HG02763 (cell line): Measurements from ENCODE around the gene FGD2.
"Not testable (repeated sequence)": the region's sequence is repeated elsewhere in the genome, so short reads cannot be mapped to it uniquely, and the experiment has no call there.

Experiments
- ATAC-seq: cut with Tn5 transposase; IDR thresholded peaks from one replicate; pipeline ENCODE4 v1.9.1; 2021; ENCODE audit warnings: mild to moderate bottlenecking, moderate library complexity; ENCODE audit not compliant: unreplicated experiment

Gene FGD2

DNA sequence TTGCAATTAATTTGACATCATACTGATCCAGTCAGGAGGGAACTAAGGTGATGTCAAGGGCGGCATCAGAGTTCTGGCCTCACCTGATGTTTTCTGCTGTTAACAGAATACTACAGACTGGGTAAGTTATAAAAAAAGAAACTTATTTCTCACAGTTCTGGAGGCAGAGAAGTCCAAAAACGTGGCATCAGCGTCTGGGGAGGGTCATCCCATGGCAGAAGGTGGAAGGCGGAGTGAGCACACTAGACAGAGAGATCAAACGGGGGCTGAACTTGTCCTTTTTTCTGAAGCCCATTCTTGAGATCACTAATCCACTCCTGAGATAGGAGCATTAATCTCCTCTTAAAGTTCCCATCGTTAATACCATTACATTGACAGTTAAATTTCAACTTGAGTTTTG lies 16.2 kb upstream of the FGD2 start:
- no peak for ATAC-seq

DNA sequence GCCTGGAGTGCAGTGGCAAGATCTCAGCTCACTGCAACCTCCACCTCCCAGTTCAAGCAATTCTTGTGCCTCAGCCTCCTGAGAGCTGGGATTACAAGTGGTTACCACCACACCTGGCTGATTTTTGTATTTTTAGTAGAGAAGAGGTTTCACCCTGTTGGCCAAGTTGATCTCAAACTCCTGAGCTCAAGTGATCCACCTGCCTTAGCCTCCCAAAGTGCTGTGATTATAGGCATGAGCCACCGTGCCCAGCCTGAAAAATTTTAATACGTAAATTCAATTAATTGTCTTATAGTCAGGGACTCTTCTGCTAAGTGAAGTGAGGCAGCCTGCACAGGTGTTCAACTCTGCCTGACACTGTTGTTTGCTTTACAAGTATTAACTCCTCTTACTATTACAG lies 15.1 kb upstream of the FGD2 start:
- not testable (repeated sequence) for ATAC-seq

DNA sequence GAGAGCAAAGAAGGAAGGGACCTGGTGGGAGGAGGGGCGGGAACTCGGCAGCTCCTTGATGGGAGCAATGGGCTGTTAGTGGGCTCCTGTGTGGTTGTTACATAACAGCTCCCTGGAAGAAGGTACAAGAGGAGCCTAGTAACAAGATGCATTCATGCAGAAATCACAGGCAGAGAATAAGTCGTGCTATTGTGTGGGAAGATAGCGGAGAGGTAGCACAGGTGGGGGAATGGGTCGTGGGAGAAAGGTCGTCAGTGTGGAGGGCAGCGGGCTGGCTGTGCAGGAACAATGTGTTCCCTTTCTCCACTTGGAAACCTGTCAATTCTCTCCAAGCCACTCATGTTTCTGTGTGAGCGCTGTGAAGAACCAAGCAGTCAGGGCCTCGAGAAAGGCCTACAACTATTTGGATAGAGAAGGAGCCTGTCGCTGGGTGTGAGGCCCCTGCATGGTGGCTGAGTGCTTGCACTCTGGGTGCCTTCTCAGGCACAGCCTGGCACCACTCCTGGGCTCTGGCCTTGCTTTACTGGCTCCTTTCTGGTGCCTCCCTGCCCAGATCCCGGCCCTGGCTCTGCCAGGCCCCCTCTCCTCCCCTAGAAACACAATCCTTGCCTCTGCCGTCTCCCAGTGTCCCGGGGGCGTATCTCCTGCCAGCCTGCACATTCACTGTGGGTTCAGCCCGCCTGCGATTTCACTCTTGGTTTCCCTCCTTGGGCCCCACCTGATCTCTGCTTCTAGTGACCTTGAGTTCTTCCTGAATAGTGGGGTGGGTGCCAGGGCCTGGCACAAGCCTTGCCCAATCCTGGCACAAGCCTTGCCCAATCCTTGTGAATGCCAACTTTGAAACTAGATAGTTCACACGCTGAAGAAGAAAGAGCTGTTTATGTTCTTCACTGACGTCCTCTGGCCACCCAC lies 7.4 kb upstream of the FGD2 start:
- no peak for ATAC-seq

DNA sequence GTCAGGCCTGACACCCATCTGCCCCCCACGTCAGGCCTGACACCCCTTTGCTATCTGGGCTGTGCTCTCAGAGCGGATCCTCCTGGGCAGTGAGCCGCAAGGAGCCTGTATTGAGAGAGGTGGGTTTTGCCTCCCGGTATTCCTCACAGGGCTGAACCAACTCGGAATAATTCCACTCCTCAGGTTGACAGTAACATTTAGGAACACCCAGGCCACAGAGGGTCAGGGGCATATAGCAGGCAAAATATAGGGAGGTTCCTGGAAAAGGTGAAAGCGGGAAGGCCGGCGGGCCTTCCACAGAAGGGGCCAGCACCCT lies 6.8 kb upstream of the FGD2 start:
- ATAC-seq, result no peak

DNA sequence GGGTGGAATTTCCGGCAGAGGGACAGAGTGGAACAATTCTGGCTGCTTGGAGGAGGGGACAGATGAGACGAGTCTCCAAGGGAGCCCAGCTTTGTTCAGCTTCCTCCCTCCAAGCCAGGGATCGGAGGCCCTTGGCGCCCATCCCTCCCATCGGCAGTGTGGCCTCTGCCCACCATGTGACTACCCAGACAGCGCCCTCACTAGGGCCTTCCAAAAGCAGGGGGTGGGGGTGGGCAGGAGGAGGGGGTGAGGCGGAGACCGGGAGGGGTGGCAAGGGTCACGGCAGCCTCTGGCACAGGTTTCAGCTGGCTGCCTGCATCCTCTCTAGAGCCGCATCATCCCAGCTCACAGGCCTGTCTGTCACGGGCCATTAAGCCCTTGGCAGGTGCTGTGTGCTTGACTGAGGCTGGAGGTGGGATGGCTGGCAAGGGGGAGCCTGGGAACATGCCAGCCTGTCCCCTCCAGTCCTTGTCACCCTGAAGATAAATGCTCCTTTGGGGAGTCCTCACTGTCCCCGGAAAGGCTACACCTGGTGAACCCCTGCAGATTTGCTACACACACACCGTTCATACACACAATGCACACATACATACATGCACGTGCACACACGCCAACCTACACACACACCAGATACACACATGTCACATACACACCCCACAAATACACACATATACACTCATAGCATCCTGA lies 6.2 kb upstream of the FGD2 start:
- no peak for ATAC-seq

DNA sequence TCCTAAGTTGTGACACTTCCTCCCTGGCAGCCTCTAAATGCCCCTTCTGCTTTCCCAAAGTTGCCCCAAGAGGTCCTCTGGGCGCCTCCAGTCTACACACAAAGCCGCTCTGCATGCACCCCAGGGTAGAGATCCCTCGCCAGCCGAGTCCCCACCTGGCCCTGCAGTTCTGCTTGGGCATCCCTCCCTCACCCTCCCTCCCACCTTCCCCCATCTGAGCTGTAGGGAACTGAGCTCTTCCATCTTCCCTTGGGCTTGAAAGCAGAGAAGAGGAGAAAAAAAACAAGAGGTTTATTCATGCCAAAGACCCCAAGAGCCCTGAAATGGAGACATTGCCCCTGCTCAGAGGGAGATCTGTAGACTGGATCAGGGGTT lies 5.7 kb upstream of the FGD2 start:
- no peak for ATAC-seq

DNA sequence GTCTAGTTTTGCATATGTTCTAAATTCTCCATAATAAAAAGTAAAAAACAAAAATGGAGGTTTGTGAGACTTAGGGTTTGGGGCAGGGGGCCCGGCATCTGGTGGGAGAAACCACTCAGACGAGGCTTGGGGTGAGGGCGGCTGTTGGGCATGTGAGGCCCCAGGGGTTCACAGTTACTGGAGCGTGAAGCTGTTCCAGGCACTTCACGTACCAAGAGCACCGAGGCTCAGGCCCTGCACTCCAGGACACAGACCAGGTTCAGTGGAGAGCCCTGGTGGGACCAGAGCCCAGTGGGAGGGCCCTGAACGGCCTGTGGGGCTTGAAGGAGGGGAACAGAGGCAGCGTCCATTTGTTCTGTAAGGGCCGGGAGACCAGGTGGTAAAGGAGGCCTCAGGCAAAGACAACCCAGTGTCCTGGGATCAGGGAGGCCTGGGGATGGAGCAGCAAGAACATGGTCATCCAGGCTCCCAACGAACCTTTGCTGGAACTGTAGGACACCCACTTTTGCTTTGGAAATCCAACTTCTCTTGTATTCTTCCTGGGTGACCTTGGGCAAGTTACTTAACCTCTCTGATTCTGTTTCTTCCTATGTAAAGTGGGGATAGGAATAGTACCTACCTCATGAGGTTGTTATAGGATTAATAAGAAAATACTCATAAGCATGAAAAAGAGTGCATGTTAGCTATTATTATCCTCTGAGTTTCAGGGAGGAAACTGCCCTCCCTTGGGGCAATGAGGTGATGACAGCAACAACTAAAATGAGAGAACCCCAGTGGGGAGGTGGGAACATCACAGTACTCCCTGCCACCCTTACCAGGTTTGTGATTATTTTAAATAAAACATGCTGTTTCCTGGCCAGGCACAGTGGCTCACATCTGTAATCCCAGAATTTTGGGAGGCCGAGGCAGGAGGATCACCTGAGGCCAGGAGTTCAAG lies 1.1 kb upstream of the FGD2 start:
- no peak for ATAC-seq

DNA sequence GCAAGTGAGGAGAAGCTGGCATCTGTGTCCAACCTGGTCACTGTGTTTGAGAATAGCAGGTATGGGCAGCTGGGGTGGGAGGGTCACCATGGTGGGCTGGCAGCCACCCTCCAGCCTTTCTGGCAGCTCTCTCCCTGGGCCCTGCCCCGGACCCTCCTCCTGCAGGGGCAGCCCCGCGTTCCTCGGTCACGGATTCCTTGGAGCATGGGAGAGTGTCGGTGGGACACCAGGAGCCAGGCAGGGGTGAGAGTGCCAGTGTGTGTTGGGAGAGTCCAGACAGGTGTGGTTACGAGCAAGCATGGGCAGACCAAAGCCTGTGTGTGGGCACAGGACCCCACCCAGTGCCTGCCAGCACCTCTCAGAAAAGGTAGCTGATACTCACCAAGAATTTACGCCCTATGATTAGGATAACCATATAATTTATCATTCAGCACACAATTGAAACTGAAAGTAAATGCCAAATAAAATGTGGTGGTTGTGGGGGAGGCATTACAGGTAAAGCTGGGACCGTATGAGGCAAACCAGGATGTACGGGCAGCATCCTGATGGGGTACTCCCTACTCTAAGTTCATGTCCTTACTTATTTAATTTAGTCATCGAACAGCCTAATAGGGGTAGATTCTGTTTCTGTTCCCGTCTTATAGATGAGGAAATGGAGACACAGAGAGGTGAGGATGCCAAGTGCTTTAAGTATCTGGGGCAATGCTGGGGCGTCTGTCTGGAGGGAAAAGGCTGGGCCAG lies 542 bp downstream of the FGD2 start:
- ATAC-seq, result no peak

DNA sequence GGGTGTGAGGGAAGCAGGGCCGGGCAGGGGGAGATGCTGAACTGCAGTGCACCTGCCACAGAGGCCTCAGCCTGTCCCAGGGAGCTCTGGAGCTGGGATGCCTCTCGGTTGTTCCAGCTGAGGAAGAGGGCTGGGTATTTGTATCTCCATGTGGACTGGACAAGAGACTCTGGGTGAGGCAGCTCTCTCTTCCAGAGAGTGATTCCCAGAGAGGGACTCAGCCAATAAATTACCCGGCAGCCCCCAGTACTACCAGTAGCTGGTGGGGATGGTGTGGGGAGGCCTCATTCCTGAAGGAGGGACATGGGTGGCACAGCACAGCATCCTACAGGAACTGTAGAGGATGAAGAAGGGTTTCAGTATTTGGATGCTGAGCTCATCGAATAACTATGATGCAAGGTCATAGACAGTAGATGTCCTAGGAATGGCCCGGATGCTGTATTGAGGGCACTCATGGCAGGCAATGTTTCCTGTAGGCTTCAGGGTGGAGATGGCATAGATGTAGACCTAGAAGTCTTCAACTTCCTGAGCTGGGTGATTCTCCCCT lies 1.4 kb downstream of the FGD2 start:
- ATAC-seq, result no peak

DNA sequence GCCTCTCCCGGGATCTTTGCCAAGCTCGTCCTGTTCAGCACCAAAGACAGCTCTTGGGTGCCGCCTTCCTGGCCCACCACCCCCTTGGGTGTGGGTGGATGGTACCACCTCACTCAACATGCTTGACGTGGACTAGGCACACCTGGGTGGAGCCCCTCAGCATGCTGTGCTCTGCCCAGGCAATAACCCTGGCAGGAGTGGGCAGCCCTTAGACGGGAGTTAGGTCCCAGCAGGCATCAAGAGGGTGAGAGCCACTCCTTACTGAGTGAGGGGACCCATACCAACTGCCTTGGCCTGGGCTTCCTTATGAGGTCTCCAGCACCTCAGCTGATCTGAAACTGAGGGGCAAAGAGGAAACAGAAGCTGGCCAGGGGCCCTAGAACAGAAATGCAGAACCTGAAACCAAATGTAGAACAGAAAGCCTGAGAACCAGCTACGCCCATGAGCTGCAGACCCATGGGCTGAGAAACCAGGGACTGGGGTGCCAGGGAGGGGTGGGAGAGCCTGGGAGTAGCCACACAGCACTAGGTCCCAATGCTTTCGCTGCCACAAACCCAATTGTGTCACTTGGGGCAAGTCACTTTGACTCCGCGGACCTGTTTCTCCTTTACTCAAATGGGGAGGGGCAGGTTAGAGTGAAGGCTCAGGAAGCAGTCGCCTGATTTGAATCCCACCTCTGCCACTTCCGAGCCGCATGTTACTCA lies 2.0 kb downstream of the FGD2 start:
- ATAC-seq, result no peak

DNA sequence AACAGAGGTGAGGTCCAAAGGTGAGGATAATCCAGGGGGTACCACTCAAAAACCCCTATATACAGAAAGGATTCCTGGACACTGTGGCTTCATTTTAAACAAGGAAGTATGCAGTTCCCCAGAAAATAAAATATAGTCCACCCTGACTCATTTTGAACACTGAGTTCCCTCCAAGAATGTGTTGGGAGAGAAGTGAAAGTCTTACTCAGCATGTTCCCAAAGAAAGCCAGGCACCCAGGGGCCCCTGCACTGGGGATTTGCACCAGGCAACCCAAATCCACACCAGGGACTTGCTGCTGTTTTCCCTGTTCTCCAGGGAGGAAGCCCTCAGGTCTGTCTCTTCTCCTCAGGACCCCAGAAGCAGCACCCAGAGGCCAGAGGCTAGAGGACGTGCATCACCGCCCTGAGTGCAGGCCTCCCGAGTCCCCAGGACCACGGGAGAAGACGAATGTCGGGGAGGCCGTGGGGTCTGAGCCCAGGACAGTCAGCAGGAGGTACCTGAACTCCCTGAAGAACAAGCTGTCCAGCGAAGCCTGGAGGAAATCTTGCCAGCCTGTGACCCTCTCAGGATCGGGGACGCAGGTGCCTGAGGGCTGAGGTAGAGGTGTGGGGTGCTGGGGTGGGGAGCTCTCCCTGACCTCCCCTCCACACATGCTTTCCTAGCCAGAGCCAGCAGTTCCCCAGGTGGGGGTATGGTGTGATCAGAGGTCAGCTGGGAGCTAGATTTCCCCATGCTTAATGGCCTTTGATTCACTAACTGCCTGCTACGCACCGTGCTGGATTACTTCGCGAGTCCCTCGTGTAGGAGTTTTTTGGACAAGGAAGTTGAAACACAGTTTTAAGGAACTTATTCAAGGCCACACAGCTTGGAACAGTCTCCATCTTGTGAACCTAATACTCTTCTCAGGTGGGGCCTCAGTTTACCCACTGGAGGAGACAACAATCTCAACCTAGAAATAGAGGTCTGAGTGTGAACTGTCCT lies 3.3 kb downstream of the FGD2 start:
- ATAC-seq, result no peak

DNA sequence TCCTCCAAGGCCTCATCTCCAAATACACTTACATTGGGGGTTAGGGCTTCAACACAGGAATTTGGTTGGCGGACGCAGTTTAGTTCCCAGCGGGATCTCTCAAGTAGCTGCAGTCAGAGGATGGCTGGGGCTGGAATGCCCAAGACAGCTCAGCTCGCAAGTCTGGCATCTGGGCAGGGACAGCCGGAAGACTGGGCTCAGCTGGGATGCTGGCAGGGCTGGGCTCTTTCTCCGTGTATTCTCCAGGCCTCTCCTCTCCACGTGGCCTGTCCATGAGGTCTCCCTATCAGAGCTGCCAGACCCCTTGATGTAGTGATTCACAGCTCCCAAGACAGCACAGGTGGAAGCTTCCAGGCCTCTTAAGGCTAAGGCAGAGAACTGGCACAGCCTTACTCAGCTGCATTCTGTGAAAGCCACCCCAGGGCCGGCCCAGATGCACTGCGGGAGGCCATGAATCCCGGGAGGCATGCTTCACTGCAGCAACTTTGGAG lies 5.0 kb downstream of the FGD2 start:
- ATAC-seq, result no peak

DNA sequence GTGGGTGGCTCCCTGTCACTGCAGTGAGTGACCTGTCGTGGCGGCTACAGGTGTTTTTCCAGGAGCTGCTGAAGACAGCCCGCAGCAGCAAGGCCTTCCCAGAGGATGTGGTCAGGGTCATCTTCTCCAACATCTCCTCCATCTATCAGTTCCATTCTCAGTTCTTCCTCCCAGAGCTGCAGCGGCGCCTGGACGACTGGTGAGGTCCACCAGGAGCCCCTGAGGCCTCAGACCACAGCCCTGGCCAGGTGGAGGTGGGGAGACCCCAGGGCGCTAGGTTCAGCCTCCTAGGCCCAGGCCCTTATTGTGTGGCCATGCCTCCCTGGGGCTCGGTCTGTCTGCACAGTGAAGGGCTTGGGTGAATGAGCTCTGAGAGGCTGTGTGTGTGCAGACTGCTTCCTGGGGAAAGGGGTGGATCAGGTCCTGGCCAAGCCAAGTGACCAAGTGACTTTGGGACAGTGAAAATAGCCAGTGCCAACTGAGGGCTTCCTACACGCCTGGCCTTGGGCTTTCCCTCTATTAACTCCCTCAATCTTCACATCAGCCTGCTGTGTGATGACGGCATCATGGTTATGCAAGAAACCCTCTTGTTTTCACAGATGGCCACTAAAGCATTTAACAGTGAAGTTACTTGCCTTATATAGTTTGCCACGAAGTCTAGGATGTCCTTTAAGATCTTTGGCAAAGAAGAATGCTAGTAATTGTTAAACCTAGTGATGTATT lies 6.4 kb downstream of the FGD2 start:
- ATAC-seq, result no peak

DNA sequence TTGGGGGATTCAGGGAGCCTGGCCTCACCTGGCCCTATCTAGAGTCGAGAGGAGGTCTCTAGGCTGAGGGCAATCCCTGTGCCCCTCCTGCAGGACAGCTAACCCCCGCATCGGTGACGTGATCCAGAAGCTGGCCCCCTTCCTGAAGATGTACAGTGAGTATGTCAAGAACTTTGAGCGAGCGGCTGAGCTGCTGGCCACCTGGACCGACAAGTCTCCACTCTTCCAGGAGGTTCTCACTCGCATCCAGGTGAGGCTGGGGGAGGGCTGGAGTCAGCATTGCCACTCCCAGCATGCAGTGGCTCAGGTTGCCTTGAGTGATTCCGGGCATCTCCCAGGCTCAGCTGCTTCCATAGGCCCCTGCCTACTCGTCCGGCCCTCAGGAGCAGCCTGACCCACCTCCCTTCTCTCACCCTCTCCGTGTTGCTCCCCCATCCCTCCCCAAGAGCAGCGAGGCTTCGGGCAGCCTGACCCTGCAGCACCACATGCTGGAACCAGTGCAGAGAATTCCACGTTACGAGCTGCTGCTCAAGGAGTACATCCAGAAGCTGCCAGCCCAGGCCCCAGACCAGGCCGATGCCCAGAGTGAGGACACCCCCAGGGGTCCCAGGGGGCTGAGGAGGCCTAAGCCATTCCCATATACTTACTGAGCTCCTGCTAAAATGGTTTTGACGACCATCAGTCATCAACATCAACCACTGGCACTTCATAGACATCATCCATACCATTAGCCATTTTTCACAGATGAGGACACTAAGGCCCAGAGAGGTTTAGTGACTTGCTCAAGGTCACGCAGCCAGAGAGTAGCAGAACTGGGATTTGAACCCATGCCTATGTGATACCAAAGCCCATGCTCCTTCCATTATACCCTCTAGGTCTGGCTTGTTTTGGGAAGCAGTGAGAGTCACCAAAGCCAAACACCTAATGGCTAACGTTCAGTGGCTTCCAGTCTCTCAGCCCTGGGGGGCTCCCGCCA lies 8.3 kb downstream of the FGD2 start:
- ATAC-seq, result no peak

DNA sequence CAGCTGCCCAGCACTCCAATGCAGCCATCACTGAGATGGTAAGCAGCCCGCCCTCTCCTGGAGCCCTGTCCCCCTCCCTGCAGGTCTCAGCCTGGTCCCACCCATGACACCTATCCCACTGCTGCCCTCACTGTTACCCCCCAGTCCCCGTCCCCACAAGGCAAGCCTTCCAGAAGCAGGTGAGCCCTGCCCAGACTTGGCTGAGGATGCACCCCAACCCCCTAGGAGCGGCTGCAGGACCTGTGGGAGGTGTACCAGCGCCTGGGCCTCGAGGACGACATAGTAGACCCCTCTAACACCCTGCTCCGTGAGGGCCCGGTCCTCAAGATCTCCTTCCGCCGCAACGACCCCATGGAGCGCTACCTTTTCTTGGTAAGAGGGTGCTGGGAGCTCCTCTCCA lies 9.2 kb downstream of the FGD2 start:
- no peak for ATAC-seq

DNA sequence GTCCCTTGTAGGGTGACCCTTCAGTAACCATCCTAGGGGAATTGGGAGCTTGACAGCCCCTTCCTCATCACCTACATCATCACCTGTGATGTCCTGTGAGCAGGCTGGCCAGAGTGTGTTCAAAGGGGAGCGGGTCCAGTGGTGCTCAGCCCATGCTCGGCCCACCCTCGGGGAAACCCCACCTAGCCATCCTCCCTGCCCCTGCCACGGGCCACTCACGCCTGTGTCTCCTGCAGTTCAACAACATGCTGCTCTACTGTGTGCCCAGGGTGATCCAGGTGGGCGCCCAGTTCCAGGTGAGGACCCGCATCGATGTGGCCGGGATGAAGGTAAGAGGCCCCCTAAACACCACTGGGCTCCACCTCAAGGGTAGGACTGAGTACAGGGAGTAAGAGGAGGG lies 10.1 kb downstream of the FGD2 start:
- no peak for ATAC-seq

DNA sequence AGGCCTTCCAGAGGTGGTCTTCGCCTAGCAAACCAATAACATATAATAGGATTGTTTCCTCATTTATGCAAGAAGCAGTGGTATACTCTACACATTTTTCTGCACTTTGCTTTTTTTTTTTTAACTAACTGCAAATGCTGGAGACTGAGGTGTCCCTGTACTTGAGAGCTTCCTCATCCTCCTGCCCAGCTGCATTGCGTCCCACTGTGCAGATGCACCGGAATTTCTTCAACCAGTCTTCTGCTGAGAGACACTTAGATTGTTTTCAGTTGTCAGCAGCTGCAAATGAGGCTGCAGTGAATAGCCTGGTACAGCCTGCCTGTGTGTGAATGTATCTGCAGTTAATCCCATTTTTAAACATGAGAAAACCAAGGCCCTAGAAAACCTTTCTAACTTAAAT lies 11.5 kb downstream of the FGD2 start:
- ATAC-seq, result no peak
